MM.1S (cell line): ENCODE data around the gene SNRPA1.

ENCODE experiments used
- CTCF ChIP-seq: fragments of 300-600 bp; sonication (generic); IDR thresholded peaks from 2 replicates; pipeline ENCODE4 v1.5.1; 2016; ENCODE audit warnings: antibody characterized with exemption, low read length, mixed read lengths
- EZH2 ChIP-seq: fragments of 300-600 bp; sonication (generic); optimal IDR thresholded peaks from 2 replicates; pipeline ENCODE3; 2017; ENCODE audit warnings: low read depth, mild to moderate bottlenecking, antibody characterized with exemption, low read length, mixed read lengths
- EZH2phosphoT487 ChIP-seq: fragments of 300-600 bp; sonication (generic); IDR thresholded peaks from 2 replicates; pipeline ENCODE4 v1.6.1; 2018; ENCODE audit warnings: antibody characterized with exemption, low read length

GRCh38 chr15:101308604-101309435 lies 13.8 kb upstream of the SNRPA1 start:
- TF ChIP-seq CTCF (no peak), EZH2 (no peak), EZH2phosphoT487 (no peak)
